ENCODE measurements around the gene GP1BB. TPM values are rescaled to one million over a fixed set of nuclear protein-coding genes. Genes with fewer than 3 reads are reported as not detected.

The GP1BB gene
- polyA plus RNA-seq, 1 donor from 2014 or later = 42.0 TPM

DNA sequence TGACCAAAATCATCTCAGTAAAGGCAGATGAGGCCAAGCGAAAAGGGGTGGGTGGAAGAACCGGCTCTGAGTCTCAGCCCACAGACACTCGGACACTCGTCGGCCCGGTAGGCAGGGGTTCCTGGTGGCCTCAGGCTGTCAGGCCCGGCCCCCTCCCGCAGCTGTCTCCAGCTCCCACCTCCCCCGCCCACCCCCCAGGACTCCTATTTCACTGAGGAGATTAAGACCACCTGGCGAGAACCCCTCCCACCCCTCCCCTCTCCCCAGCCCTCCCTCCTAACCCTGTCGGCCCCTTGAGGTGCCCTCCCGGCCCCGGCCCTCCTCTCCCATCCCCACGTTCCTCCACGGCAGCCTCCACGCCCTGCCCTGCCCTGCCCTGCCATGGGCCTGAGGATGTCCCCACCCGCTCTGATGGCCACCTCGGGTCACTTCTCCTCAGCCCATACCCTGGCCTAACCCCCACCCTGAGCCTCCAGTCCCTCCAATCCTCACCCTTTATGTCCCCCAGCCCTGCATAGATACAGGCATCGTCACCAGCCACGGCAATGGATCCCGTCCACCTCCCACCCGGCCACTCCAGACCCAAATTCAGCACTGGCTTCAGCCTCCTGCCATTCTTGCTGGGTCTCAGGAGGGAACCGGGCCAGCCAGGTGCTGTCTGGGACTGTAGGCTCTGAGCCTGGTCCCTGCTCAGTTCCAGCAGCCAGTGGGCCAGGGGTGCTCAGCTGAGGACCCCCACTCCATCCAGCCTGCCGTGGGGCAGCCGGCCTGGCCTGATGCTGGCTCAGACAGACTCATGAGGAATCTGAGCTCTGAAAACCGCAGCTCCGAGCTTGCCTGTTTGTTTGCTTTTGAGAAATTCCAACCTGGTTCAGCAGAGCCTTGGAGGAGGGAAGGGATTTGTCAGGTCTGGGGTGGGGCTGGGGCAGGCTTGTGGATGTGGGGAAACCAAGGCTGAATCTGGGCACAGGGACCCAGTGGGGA lies 27.5 kb downstream of the GP1BB start:
- no peak for TF ChIP-seq TAF1 (IDR thresholded peaks at IDR 0.05; ENCODE audit: low read depth)
- TF ChIP-seq EZH2 (IDR thresholded peaks at IDR 0.05; ENCODE audit: borderline replicate concordance, insufficient read depth, low read length, poor library complexity, severe bottlenecking) = no peak
- TF ChIP-seq MXI1 (conservative IDR thresholded peaks at IDR 0.05; ENCODE audit: poor library complexity, severe bottlenecking) = no peak
- TF ChIP-seq, protein P1, sequence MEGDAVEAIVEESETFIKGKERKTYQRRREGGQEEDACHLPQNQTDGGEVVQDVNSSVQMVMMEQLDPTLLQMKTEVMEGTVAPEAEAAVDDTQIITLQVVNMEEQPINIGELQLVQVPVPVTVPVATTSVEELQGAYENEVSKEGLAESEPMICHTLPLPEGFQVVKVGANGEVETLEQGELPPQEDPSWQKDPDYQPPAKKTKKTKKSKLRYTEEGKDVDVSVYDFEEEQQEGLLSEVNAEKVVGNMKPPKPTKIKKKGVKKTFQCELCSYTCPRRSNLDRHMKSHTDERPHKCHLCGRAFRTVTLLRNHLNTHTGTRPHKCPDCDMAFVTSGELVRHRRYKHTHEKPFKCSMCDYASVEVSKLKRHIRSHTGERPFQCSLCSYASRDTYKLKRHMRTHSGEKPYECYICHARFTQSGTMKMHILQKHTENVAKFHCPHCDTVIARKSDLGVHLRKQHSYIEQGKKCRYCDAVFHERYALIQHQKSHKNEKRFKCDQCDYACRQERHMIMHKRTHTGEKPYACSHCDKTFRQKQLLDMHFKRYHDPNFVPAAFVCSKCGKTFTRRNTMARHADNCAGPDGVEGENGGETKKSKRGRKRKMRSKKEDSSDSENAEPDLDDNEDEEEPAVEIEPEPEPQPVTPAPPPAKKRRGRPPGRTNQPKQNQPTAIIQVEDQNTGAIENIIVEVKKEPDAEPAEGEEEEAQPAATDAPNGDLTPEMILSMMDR (IDR thresholded peaks at IDR 0.05; ENCODE audit: poor library complexity, severe bottlenecking) = no peak
- TF ChIP-seq EP300 (conservative IDR thresholded peaks at IDR 0.05; ENCODE audit: poor library complexity, severe bottlenecking) = no peak
- no peak overlapping the region for H3K9ac ChIP-seq (ENCODE audit: low read length)
- H3K79me2 ChIP-seq (replicated peaks; ENCODE audit: insufficient read depth, low read length) = no peaks in the 10 kb centered on the region
- H3K4me3 ChIP-seq (ENCODE audit: low read length) = no peak overlapping the region
- no peaks in the 10 kb centered on the region for H3K9me2 ChIP-seq (ENCODE audit: insufficient read depth, low read length)
- H4K20me1 ChIP-seq (ENCODE audit: insufficient read depth) = no peaks in the 10 kb centered on the region
- H3F3A ChIP-seq (ENCODE audit: insufficient read depth, low read length, poor library complexity, severe bottlenecking) = no peaks in the 10 kb centered on the region
- no peaks in the 10 kb centered on the region for H3K9me3 ChIP-seq (ENCODE audit: low read length)
- H3K4me2 ChIP-seq (ENCODE audit: low read length) = no peak overlapping the region
- H3K27me3 ChIP-seq (ENCODE audit: insufficient read depth, low read depth, low read length) = peaks cover 43% of the 10 kb centered on the region
- H3K27ac ChIP-seq (ENCODE audit: low read length) = no peak overlapping the region
- no peak overlapping the region for H2AFZ ChIP-seq (ENCODE audit: low read depth, low read length)
- no peaks in the 10 kb centered on the region for H3K36me3 ChIP-seq (ENCODE audit: insufficient read depth, low read length)

DNA sequence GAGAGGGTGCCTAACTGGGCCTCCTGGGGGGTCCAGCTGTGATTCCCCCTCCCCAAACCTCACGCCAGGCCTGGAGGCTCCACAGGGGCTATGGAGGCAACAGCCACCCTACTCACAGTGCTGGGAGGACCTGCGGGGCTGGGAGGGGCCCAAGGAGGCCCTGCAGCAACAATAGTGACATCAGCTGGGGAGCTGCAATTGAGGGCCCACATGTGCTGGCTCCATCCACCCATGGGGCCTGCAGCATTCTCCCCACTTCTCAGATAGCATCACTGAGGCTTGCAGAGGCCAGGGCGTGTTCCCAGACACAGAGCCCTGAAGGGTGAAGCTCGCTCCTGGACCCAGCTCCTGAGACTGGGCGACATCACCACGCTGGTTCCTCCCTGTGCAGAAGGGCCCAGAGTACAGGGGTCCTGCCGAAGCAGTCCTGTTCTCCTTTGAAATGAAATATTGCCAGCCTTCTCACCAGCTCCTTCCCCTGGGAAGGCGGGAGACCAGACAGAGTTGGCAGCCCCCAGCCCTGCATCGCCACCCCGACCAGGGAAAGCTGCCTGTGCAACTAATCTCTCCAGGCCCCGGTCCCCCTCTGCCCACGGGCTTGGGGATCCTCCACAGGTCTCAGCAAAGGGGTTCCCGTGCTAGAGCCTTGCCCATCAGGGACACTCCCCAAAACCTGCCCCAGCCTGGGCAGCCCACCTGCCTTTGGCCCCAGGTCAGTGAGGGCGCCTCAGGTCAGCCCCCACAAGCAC lies 28.3 kb downstream of the GP1BB start:
- Histone ChIP-seq H3K79me2 (replicated peaks; ENCODE audit: insufficient read depth, low read length) (no peaks in the 10 kb centered on the region), H3K36me3 (ENCODE audit: insufficient read depth, low read length) (no peaks in the 10 kb centered on the region), H4K20me1 (ENCODE audit: insufficient read depth) (no peaks in the 10 kb centered on the region), H3K9me2 (ENCODE audit: insufficient read depth, low read length) (no peaks in the 10 kb centered on the region), H3K4me3 (ENCODE audit: low read length) (no peak overlapping the region), H3K27ac (ENCODE audit: low read length) (no peak overlapping the region), H3K9me3 (ENCODE audit: low read length) (no peaks in the 10 kb centered on the region), H3K27me3 (ENCODE audit: insufficient read depth, low read depth, low read length) (peaks cover 52% of the 10 kb centered on the region), H3K9ac (ENCODE audit: low read length) (no peak overlapping the region), H3F3A (ENCODE audit: insufficient read depth, low read length, poor library complexity, severe bottlenecking) (no peaks in the 10 kb centered on the region), H2AFZ (ENCODE audit: low read depth, low read length) (no peak overlapping the region), H3K4me2 (ENCODE audit: low read length) (no peak overlapping the region)
- TF ChIP-seq SMC3 (conservative IDR thresholded peaks at IDR 0.05; ENCODE audit: poor library complexity) (no peak), RAD21 (conservative IDR thresholded peaks at IDR 0.05) (no peak), MXI1 (conservative IDR thresholded peaks at IDR 0.05; ENCODE audit: poor library complexity, severe bottlenecking) (no peak), POLR2AphosphoS5 (IDR thresholded peaks at IDR 0.05) (no peak)
- TF ChIP-seq, protein P2, sequence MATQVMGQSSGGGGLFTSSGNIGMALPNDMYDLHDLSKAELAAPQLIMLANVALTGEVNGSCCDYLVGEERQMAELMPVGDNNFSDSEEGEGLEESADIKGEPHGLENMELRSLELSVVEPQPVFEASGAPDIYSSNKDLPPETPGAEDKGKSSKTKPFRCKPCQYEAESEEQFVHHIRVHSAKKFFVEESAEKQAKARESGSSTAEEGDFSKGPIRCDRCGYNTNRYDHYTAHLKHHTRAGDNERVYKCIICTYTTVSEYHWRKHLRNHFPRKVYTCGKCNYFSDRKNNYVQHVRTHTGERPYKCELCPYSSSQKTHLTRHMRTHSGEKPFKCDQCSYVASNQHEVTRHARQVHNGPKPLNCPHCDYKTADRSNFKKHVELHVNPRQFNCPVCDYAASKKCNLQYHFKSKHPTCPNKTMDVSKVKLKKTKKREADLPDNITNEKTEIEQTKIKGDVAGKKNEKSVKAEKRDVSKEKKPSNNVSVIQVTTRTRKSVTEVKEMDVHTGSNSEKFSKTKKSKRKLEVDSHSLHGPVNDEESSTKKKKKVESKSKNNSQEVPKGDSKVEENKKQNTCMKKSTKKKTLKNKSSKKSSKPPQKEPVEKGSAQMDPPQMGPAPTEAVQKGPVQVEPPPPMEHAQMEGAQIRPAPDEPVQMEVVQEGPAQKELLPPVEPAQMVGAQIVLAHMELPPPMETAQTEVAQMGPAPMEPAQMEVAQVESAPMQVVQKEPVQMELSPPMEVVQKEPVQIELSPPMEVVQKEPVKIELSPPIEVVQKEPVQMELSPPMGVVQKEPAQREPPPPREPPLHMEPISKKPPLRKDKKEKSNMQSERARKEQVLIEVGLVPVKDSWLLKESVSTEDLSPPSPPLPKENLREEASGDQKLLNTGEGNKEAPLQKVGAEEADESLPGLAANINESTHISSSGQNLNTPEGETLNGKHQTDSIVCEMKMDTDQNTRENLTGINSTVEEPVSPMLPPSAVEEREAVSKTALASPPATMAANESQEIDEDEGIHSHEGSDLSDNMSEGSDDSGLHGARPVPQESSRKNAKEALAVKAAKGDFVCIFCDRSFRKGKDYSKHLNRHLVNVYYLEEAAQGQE (IDR thresholded peaks at IDR 0.05; ENCODE audit: borderline replicate concordance) = no peak
